HepG2 (cell line): ENCODE results near the gene REM2. TPM values are rescaled to one million over a fixed set of nuclear protein-coding genes. Genes with fewer than 3 reads are reported as not detected.

Experiments used
- BCLAF1 ChIP-seq: fragments of 450-650 bp; IDR thresholded peaks from 2 replicates; pipeline ENCODE4 v1.6.1; 2017; ENCODE audit warnings: mild to moderate bottlenecking
- PCBP1 ChIP-seq: fragments of 200-400 bp; formaldehyde crosslinking; IDR thresholded peaks from 2 replicates; pipeline ENCODE4 v1.6.1; 2017; ENCODE audit warnings: mild to moderate bottlenecking, low read depth, low read length, borderline replicate concordance
- RXRA ChIP-seq: sonication (generic); formaldehyde crosslinking; IDR thresholded peaks from 2 replicates; pipeline ENCODE4 v1.5.1; 2020; ENCODE audit warnings: missing genetic modification reagents
- SMAD9 ChIP-seq: sonication (generic); formaldehyde crosslinking; IDR thresholded peaks from 2 replicates; pipeline ENCODE4 v1.5.1; 2020; ENCODE audit warnings: mild to moderate bottlenecking, missing genetic modification reagents
- THAP8 ChIP-seq: sonication (generic); formaldehyde crosslinking; IDR thresholded peaks from 2 replicates; pipeline ENCODE4 v1.5.1; 2020; ENCODE audit warnings: missing genetic modification reagents, mild to moderate bottlenecking, borderline replicate concordance
- XBP1 ChIP-seq: sonication (generic); formaldehyde crosslinking; IDR thresholded peaks from 2 replicates; pipeline ENCODE4 v1.5.0; 2020; ENCODE audit warnings: missing genetic modification reagents
- ZBTB26 ChIP-seq: IDR thresholded peaks from 2 replicates; pipeline ENCODE4 v1.6.1; 2016; ENCODE audit warnings: missing compliant biosample characterization, missing genetic modification reagents, borderline replicate concordance
- ZNF367 ChIP-seq: sonication (generic); formaldehyde crosslinking; IDR thresholded peaks from 2 replicates; pipeline ENCODE4 v1.4.0; 2020; ENCODE audit warnings: missing genetic modification reagents, borderline replicate concordance
- ZNF382 ChIP-seq: sonication (generic); formaldehyde crosslinking; IDR thresholded peaks from 2 replicates; pipeline ENCODE4 v1.5.0; 2020; ENCODE audit warnings: missing genetic modification reagents, mild to moderate bottlenecking, borderline replicate concordance
- ZNF407 ChIP-seq: sonication (generic); formaldehyde crosslinking; IDR thresholded peaks from one replicate; pipeline ENCODE4 v1.5.1; 2020; ENCODE audit warnings: mild to moderate bottlenecking, missing genetic modification reagents; ENCODE audit errors: not compliant biosample characterization
- ZNF468 ChIP-seq: sonication (generic); formaldehyde crosslinking; IDR thresholded peaks from 2 replicates; pipeline ENCODE4 v1.8.0; 2022; ENCODE audit warnings: mild to moderate bottlenecking, moderate library complexity, missing genetic modification reagents
- ZNF562 ChIP-seq: sonication (generic); formaldehyde crosslinking; IDR thresholded peaks from 2 replicates; pipeline ENCODE4 v1.8.0; 2022; ENCODE audit warnings: missing genetic modification reagents, borderline replicate concordance
- ZNF737 ChIP-seq: sonication (generic); formaldehyde crosslinking; IDR thresholded peaks from 2 replicates; pipeline ENCODE4 v1.5.0; 2020; ENCODE audit warnings: missing genetic modification reagents, mild to moderate bottlenecking, borderline replicate concordance
- ZNF816 ChIP-seq: sonication (generic); formaldehyde crosslinking; IDR thresholded peaks from 2 replicates; pipeline ENCODE4 v1.8.0; 2022; ENCODE audit warnings: missing genetic modification reagents, mild to moderate bottlenecking, borderline replicate concordance
- polyA plus RNA-seq, 8 experiments: library from polyadenylated mRNA; depleted of rRNA in 3 of 8; stranded (reverse) in 7 of 8; unstranded in 1 of 8; fragments of >200 nt; fragmentation: Illumina TruSeq in 4 of 8; extraction: Trizol in 4 of 8; gene quantifications; 2 replicates each; pipeline versions ENCODE4 v1.2.1 to v1.2.3, GENCODE V29; 2011 to 2016; ENCODE audit warnings: low read depth in 4 of 8, missing spikeins in 1 of 8, mixed read lengths in 1 of 8; ENCODE audit not compliant: insufficient read depth in 1 of 8
- total RNA-seq, 5 experiments: library from RNA; depleted of rRNA; stranded (reverse); fragments of >200 nt; fragmentation: Illumina TruSeq; extraction: Trizol; gene quantifications; 2 replicates each; pipeline ENCODE4 v1.2.3, GENCODE V29; 2016; ENCODE audit warnings: low read depth in 1 of 5

Gene REM2
- total and polyA plus RNA-seq, 2 of the 13 experiments (the other 11 are each of a cell fraction or from before 2014, with no cell fraction given): 0.20 TPM; not detected in 1

GRCh38 chr14:22872033-22872832, 10.8 kb upstream of the REM2 start (continued):
- peak; percentile 86 for TF ChIP-seq ZNF407 (CRISPR knock-in tag)
- no peak for TF ChIP-seq BCLAF1
- no peak for TF ChIP-seq ZNF367 (CRISPR knock-in tag)
- TF ChIP-seq ZNF468 (CRISPR knock-in tag): no peak
- no peak for TF ChIP-seq SMAD9
- TF ChIP-seq ZNF382: no peak
- 0 out of 2 replicates have a peak, but pooled peaks have one; percentile 54 for TF ChIP-seq ZBTB26 (CRISPR knock-in tag)
- no peak for TF ChIP-seq THAP8 (CRISPR knock-in tag)
- no peak; the same call in 1 of the 2 replicates for TF ChIP-seq RXRA
- no peak; the same call in 1 of the 2 replicates for TF ChIP-seq ZNF816 (CRISPR knock-in tag)
- TF ChIP-seq XBP1 (CRISPR knock-in tag): 0 out of 2 replicates have a peak, but pooled peaks have one; percentile 37
- TF ChIP-seq ZNF562 (CRISPR knock-in tag): no peak
- no peak for TF ChIP-seq ZNF737 (CRISPR knock-in tag)
- no peak for TF ChIP-seq PCBP1
